ENCODE measurements around the gene BTN1A1.
"Not testable (repeated sequence)": the region's sequence is repeated elsewhere in the genome, so short reads cannot be mapped to it uniquely, and the experiment has no call there.

The BTN1A1 gene

DNA sequence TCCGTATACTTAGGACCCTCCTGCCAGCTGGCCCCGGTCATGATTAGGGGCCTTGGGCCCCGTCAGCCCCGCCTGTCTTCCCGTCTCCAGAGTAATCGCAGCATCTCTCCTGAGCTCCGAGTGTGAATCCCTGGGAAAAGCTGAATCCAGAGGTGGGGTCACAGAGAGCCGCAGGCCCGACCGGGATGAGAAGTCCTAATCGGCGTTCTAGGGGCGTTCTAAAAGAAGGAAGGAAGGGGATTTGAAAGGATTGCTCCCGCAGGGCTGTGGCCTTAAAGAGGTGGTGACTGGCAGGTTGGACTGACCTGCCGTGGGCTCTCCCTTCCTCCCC lies 38.4 kb downstream of the BTN1A1 start:
- FAIRE-seq, result no peak

DNA sequence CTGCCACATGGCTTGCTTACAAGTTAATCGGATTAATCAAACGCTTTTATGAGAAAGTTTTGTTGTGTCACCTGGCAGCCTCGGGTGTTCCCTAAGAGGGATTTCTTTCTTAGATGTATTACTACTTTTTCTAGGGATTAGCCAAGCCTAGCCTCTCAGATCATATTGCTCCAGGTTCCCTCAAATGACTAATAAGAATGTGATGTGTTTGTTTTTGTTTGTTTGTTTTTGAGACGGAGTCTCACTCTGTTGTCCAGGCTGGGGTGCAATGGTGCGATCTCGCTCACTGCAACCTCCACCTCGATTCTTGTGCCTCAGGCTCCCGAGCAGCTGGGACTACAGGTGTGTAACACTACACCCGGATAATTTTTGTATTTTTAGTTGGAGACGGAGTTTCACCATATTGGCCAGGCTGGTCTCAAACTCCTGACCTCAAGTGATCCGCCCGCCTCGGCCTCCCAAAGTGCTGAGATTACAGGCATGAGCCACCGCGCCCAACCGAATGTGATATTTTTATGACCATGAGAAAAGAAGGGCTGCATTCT lies 39.0 kb downstream of the BTN1A1 start:
- FAIRE-seq, result no peak

DNA sequence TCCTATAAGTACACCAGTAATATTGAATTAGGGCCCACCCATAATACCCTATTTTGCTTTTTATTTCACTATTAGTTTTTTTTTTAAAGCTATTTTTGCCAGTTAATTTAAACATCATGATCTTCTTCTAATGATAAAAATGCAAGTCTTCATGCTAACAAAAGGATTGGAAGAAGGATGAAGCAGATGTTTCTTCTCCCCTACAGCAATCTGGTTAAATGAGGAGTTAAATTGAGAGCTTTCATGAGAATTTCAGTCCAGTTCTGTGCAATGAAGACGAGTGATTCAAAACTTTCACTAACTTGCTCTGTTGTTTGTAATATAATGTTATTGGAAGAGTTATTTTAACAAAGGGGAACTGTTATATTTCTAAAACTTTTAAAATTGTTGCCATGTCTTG lies 41.5 kb downstream of the BTN1A1 start:
- FAIRE-seq, result no peak

DNA sequence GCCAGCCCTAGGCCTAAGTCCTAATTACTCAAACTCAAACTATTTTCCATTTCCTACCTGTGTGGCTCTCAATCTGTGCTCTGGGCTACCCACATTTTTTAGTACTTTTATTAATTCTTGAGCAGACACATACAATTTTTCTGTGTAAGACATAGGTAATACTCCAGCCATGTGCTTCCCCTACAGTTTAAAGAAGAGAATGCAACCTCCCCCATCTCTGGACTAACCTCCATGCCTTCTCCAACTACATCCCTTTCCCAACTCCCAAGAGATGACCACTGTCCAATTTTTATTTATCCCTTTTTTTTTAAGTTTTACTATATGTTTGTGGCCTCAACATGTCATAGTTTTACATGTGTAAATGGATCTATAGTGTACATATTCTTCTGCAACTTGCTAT lies 43.9 kb downstream of the BTN1A1 start:
- FAIRE-seq, result no peak

DNA sequence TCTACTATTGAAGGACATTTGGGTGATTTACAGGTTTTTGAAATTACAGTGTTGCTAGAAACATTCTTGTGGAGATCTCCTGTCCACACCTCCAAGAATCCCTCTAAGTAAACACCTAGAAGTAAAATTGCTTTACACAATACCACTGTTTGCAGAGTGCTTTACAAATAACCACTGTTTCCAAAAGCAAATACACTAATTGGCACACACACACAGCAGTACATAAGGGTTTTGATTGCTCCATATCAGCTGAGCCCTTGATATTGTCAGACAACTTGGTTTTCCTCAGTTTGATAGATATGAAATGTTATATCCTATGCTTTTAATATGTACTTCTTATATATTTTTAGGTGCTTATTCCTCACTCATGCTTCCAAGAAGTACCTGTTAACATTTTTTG lies 44.4 kb downstream of the BTN1A1 start:
- no peak for FAIRE-seq

DNA sequence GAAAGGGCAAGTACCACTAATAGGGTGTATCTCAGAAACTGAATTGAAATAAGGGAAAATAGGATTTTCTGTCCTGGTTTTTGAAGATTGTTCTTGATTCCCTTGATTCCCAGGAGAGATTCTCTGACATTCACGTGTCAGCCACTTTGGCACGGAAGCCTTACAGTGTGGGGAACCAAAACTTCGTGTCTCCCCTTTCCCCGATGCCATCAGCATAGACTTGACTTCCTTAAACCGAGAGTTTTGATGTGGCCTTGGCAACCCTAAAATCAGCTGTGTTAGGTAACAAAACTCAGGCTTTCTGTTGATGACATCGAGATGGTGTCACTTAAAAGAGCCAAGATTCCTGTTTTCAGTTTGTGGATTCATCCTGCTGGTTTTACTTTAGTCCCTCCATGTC lies 45.5 kb downstream of the BTN1A1 start:
- no peak for FAIRE-seq

DNA sequence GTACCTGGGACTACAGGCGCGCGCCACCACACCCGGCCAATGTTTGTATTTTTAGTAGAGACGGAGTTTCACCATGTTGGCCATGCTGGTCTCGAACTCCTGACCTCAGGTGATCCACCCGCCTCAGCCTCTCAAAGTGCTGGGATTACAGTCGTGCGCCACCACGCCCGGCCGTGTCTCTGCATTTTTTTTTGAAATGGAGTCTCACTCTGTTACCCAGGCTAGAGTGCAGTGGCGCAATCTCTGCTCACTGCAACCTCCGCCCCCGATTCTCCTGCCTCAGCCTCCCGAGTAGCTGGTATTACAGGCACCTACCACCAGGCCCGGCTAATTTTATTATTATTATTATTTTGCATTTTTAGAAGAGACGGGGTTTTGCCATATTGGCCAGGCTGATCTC lies 47.3 kb downstream of the BTN1A1 start:
- not testable (repeated sequence) for FAIRE-seq

DNA sequence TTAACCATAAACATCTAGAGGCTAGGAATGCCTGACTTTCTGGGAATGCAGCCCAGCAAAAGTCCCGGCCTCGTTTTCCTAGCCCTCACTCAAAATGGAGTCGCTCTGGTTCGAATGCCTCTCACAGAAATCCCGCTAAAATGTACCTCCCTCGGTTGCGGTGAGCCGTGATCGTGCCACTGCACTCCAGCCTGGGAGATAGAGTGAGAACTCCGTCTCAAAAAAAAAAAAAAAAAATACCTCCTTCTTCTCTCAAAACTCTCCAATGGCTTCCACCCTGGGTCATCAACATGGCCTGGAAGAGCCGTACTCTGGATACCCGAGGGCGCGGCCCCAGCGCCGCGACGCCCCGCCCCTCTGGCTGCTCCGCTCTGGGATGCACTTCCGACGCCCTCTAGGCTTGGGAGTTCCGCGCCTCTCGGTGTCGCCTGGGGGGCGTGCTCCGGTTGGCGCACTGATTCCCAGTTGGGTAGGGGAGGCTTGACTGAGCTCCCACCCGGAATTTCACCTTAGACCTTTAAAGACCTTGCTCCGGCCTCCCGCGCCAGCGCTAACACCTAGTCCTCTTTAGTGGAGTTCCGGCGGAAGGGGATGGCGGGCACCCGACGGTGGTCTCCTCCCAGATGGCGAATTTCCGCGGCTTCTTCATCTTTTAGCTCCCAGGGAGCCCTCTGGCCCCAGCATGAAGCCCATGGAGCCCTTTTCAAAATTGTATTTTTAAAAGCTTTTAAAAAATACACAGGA lies 50.3 kb downstream of the BTN1A1 start:
- no peak for FAIRE-seq

DNA sequence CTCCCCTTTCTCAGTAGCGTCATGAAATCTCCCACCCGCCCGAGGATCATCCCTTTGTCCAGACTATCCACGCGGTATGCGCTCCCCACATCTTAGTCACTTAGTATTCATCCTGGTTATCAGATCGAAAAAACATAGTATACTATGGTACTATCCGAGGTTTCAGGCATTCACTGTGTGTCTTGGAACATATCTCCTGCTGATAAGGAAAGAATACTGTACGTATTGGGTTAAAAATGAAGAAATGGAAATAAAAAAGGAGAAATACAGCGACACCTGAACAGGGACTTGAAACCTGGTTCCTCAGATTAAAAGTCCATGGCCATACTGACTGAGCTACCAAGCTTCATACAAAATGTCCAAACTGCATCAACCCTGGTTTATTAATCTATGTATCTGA lies 52.1 kb downstream of the BTN1A1 start:
- FAIRE-seq, result no peak

DNA sequence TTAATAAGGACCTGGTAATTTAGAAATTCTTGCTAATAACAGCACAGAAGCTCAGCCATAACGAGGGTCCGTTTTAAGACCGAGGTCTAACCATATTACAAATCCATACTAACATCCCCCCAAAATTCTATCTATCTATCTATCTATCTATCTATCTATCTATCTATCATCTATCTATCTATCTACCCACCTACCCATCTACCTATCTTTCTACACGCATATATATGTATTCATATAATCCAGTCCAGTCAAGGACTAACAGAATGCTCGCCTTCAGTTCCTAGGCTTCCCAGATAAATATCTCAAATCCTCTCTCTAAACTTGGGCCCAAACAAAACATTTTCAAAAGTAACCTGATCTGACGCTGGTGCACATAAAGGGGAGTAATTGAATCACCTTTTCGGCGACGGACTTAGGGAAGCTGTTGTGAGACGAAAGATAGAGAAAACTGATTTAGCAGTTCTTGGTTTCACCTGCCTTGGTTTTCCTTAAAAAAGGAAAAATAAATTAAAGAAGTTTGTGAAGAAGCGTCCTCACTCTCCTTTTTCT lies 52.6 kb downstream of the BTN1A1 start:
- no peak for FAIRE-seq

DNA sequence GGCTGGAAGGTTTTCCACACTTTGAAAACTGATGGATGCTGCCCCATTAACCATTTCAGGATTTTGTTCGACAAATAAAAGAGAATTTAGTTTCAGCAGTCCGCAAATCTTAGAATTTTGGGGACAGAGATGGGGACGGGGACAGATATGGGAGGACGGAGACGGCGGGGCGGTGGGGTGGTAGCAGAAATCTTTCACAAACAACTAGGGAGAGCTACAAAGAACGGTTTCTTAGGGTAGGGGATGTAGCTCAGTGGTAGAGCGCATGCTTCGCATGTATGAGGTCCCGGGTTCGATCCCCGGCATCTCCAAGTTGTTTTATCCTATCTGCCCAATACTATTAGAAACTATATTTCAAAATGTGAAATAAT lies 53.1 kb downstream of the BTN1A1 start:
- no peak for FAIRE-seq

DNA sequence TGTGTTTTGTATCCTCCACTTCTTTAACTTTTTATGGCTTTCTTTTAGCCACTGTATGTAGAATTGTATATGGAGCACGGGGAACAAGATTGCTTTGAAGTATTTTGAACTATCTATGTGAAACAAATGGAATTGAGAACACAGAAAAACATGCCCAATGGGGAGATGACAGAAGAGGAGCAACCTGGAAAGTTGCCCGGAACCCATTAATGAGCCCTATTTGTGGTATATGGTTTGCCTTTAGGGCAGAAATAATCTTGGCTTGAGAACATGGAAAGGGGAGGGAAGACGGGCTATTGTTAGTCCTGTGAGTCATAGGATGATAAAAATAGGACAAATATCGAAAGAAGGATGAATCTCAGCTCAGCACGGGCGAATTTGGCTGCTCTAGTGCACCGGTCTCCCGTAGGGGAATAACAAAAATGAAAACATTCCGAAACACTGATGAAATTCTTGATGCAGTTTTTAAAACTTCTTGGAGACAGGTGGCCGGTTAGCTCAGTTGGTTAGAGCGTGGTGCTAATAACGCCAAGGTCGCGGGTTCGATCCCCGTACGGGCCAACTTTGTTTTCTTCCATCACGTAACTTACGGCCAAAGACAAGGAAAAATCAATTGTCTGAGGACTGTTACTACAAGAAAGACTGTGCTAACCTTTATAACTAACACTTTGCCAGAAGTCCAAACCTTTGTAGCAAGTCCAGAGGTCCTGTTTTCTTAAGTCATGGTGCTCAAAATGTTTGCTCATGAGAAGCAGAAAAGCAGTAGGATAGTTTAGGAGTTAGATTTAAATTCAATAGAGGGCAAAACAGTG lies 53.7 kb downstream of the BTN1A1 start:
- no peak for FAIRE-seq

DNA sequence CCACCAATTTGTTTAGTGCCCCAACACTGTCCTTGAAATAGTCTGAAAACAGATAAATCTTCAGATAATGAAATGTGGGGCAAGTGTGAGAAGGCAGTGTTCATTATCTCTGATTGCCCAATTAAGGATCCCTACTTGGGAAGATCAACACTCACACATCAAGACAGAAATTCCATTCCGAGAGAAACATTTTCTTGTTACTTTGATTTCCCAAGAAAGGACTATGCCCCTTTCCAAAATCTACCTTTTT lies 54.3 kb downstream of the BTN1A1 start:
- no peak for FAIRE-seq

DNA sequence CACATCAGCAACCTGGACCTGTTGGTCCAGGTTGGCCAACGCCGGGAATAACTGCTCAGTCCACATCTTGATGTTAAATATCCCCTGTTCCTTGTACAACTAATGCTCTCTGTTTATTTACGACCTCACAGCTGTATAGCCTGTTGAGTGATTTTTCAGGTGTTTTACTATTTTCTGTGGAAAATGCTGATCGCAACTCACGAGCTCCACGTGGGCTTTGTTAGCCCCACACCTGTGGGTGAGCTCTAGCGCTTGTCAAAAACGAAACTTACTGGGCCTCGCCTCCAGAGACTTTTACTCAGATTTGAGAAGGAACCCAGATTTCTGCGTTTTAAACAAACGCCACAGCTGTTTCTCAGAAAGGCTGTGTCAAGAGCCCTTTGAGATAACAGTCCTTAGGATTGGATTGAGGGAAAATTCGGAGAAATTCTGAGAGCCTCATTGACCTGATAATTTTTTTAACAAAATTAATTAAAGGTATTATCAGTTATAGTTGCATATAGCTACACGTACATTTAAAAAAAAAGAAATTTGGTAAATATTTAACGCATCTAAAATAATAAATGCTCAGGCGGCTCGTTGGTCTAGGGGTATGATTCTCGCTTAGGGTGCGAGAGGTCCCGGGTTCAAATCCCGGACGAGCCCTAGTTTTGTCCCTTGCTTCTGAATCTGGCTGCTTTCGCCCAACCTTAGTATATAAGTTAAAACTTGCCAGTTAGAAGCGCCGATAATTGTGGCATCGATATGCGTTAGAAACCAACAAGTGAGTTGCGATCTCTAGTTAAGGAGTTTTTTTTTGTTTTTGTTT lies 54.8 kb downstream of the BTN1A1 start:
- no peak for FAIRE-seq

DNA sequence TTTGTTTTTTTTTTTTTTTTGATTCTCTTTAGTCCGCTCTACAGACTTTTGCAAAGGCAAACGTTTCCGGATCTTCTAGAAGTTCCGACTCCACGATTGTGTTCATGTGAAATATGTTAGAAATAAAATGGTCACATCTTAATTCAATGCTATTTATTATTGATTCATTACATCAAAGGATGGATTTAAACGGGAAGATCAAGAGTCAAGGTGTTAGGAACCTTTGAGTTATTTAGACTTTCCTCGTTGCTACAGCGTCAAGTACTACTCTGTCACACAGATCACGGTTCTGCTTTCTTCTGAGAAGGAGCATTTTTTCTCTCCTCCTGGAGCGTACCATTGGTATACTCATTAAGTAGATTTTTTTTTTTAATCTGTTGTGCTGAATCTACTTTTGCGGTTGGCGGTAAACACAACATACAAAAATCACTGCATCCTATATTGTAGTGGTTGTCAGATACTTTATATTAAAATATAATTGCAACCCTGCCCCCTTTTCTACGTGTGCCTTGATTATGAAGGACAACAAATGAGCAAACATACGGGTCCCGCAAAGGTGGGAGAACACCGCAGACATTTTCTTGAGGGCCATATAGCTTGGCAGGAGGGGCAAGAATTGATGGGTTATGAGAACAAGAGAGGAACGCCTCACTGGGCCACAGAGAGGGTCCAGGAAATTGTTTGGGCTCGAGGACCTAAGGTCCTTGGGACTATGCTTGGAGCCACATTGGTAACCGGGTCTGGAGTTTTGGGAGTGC lies 55.6 kb downstream of the BTN1A1 start:
- no peak for FAIRE-seq

DNA sequence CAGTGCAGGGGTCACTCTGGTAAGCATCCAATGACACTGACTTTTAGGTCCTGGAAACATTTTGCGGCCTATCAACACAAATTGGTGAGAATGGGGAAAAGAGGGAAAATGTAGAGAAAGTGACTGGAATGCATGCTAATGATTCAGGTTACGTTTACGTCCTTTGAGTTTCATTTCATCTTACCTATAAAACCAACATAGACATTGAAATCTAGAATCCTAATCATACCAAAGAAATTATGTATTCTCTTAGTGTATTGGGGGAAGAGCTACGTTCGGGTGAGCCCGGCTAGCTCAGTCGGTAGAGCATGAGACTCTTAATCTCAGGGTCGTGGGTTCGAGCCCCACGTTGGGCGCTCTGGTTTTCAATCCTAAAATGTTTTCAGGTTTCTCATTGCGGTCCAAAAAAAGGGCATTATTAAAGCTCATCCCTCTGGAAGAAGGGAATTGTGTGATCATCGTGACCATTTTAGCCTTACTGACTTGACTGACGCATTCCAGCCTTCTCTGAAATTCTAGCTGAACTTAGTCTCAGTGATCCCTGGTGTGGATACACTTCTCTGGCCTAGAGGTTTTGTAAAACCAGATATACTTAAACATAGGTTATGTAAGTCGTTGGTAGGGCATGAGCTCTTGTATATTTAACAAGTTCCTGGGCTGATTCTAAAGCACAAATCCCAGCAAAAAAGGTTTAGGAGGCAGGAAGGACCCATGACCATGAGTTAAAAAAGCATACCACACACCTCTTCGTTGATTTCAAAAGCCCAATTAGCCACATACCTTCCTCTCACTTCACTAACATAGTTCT lies 56.4 kb downstream of the BTN1A1 start:
- FAIRE-seq, result no peak

Measured in colon (tissue), 2 donors.